Measurements from ENCODE around the gene HYAL3.

Gene HYAL3

GRCh38 chr3:50295553-50296431 is 3.4 kb downstream of the HYAL3 start:
- TF ChIP-seq YY1 (IDR thresholded peaks at IDR 0.05; ENCODE audit: low read depth) (no peak), USF1 (IDR thresholded peaks at IDR 0.05) (no peak), EP300 (IDR thresholded peaks at IDR 0.05; ENCODE audit: borderline replicate concordance) (no peak), TEAD4 (IDR thresholded peaks at IDR 0.05) (no peak), CREB1 (IDR thresholded peaks at IDR 0.05; ENCODE audit: low read depth) (no peak), ZBTB7A (IDR thresholded peaks at IDR 0.05; ENCODE audit: low read depth) (no peak), TCF12 (IDR thresholded peaks at IDR 0.05; ENCODE audit: low read depth) (no peak), RAD21 (IDR thresholded peaks at IDR 0.05; ENCODE audit: low read depth) (no peak), CEBPB (IDR thresholded peaks at IDR 0.05) (no peak)
- TF ChIP-seq, protein P1, sequence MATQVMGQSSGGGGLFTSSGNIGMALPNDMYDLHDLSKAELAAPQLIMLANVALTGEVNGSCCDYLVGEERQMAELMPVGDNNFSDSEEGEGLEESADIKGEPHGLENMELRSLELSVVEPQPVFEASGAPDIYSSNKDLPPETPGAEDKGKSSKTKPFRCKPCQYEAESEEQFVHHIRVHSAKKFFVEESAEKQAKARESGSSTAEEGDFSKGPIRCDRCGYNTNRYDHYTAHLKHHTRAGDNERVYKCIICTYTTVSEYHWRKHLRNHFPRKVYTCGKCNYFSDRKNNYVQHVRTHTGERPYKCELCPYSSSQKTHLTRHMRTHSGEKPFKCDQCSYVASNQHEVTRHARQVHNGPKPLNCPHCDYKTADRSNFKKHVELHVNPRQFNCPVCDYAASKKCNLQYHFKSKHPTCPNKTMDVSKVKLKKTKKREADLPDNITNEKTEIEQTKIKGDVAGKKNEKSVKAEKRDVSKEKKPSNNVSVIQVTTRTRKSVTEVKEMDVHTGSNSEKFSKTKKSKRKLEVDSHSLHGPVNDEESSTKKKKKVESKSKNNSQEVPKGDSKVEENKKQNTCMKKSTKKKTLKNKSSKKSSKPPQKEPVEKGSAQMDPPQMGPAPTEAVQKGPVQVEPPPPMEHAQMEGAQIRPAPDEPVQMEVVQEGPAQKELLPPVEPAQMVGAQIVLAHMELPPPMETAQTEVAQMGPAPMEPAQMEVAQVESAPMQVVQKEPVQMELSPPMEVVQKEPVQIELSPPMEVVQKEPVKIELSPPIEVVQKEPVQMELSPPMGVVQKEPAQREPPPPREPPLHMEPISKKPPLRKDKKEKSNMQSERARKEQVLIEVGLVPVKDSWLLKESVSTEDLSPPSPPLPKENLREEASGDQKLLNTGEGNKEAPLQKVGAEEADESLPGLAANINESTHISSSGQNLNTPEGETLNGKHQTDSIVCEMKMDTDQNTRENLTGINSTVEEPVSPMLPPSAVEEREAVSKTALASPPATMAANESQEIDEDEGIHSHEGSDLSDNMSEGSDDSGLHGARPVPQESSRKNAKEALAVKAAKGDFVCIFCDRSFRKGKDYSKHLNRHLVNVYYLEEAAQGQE (IDR thresholded peaks at IDR 0.05; ENCODE audit: low read depth) = no peak
- TF ChIP-seq, protein P2, sequence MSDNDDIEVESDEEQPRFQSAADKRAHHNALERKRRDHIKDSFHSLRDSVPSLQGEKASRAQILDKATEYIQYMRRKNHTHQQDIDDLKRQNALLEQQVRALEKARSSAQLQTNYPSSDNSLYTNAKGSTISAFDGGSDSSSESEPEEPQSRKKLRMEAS (IDR thresholded peaks at IDR 0.05) = no peak

DNA sequence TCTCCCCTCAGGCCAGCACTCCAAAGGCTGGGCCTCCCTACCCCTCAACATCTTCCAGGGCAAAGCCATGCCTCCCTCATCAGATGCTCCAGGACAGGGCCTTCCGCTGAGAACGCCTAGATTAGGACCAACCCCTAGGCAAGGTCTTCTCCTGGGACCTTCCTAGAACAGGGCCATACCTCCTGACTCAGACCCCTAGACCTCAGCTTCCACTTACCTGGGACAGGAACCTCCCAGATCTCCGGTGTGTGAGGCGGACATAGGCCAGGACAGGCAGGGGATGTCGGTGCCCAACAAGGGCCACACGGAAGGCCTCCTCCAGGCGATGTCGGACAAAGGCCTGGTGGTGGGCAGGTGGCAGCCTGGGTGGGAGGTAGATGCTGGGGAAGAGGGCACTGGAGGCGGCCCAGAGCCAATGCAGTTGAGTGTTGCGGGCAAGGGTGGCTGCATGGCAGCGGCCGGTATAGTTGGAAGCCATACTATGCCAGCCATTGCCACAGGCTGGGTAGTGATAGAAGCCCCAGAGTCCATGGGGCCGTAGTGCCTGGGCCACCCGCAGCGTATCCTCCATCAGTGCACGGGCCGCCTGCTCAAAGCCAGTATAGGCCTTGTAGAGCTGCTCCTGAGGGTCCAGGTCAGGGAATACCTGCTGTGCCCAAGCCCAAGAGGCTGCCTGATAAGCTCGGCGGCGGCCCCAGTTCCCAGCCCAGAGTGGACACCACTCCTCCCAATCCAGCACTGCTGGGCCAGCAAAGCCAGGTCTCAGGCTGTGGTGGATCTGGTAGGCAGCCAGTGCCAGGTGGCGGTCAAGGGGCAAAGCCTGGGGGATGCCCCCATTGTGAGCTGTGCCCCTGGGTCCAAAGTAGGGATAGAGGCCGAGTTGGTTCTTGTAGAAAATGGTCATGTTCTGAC is 4.5 kb downstream of the HYAL3 start:
- no peak for TF ChIP-seq CREB1 (IDR thresholded peaks at IDR 0.05; ENCODE audit: low read depth)
- TF ChIP-seq RAD21 (IDR thresholded peaks at IDR 0.05; ENCODE audit: low read depth) = no peak
- no peak for TF ChIP-seq USF1 (IDR thresholded peaks at IDR 0.05)
- no peak for TF ChIP-seq TAF1 (IDR thresholded peaks at IDR 0.05; ENCODE audit: low read depth)
- TF ChIP-seq, protein P2 (IDR thresholded peaks at IDR 0.05) = no peak
- no peak for TF ChIP-seq TCF12 (IDR thresholded peaks at IDR 0.05; ENCODE audit: low read depth)
- TF ChIP-seq CEBPB (IDR thresholded peaks at IDR 0.05) = no peak

- TF ChIP-seq, protein P1 (IDR thresholded peaks at IDR 0.05; ENCODE audit: low read depth) = no peak
- TF ChIP-seq EGR1 (IDR thresholded peaks at IDR 0.05) (no peak), NFIC (IDR thresholded peaks at IDR 0.05) (no peak), TEAD4 (IDR thresholded peaks at IDR 0.05) (no peak), CREB1 (IDR thresholded peaks at IDR 0.05; ENCODE audit: low read depth) (no peak), ZBTB7A (IDR thresholded peaks at IDR 0.05; ENCODE audit: low read depth) (no peak), TCF12 (IDR thresholded peaks at IDR 0.05; ENCODE audit: low read depth) (no peak), EP300 (IDR thresholded peaks at IDR 0.05; ENCODE audit: borderline replicate concordance) (no peak), FOXM1 (IDR thresholded peaks at IDR 0.05; ENCODE audit: borderline replicate concordance, low read depth) (no peak), TAF1 (IDR thresholded peaks at IDR 0.05; ENCODE audit: low read depth) (no peak), RAD21 (IDR thresholded peaks at IDR 0.05; ENCODE audit: low read depth) (no peak), USF1 (IDR thresholded peaks at IDR 0.05) (no peak), YY1 (IDR thresholded peaks at IDR 0.05; ENCODE audit: low read depth) (no peak), CEBPB (IDR thresholded peaks at IDR 0.05) (no peak)
- TF ChIP-seq, protein P2 (IDR thresholded peaks at IDR 0.05) = no peak
These were observed 5.1 kb downstream of the HYAL3 start for GRCh38 chr3:50294089-50294488.

DNA sequence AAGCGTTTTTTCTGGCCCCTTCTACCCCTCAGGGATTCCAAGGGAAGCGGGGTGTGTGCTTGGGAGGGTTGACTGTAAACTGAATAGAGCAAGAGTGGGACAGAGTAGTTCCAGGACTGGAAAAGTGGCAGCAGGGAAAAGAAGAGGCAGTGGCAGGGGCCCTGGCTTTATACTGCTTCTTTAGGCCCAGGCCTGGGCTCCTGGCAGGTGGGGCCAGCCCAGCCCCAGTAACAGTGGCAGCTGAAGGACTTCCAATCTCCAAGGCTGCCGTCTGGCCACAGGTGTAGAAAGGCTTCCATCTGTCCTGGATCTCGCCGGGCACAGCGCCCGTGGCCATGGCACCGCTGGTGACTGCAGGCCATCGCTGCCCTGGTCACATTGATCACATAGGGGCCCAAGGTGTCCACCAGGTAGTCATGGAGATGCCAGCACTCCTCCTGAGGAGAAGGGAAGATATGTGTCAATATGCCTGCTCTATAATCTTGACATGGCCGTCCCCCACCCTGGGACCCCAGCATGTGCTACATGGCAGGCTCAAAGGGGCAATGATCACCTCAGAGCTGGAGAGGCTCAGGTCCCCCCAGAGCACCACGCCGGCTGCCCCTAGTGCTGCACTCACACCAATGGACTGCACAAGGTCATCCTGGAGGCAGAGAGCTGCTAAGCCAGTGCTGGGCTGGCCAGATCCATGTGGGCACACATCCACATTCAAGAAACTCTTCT is 6.0 kb downstream of the HYAL3 start:
- TF ChIP-seq TEAD4 (IDR thresholded peaks at IDR 0.05) (no peak), YY1 (IDR thresholded peaks at IDR 0.05; ENCODE audit: low read depth) (no peak), EGR1 (IDR thresholded peaks at IDR 0.05) (no peak), RAD21 (IDR thresholded peaks at IDR 0.05; ENCODE audit: low read depth) (no peak), ZBTB7A (IDR thresholded peaks at IDR 0.05; ENCODE audit: low read depth) (no peak), EP300 (IDR thresholded peaks at IDR 0.05; ENCODE audit: borderline replicate concordance) (no peak), FOXM1 (IDR thresholded peaks at IDR 0.05; ENCODE audit: borderline replicate concordance, low read depth) (no peak), CREB1 (IDR thresholded peaks at IDR 0.05; ENCODE audit: low read depth) (no peak), CEBPB (IDR thresholded peaks at IDR 0.05) (no peak), TAF1 (IDR thresholded peaks at IDR 0.05; ENCODE audit: low read depth) (no peak), USF1 (IDR thresholded peaks at IDR 0.05) (no peak), TCF12 (IDR thresholded peaks at IDR 0.05; ENCODE audit: low read depth) (no peak), NFIC (IDR thresholded peaks at IDR 0.05) (no peak)
- TF ChIP-seq, protein P2 (IDR thresholded peaks at IDR 0.05) = no peak
- TF ChIP-seq, protein P1 (IDR thresholded peaks at IDR 0.05; ENCODE audit: low read depth) = no peak

Data from Ishikawa (cell line).